Testis (tissue), 3 donors: ENCODE measurements around the gene PRKCG. TPM values are rescaled to one million over a fixed set of nuclear protein-coding genes. Genes with fewer than 3 reads are reported as not detected.
"Not testable (repeated sequence)": the region's sequence is repeated elsewhere in the genome, so short reads cannot be mapped to it uniquely, and the experiment has no call there.

ENCODE experiments used
- DNase-seq: peaks from one replicate; pipeline ENCODE4 v3.0.0-alpha.2; 2019
- H3K27ac ChIP-seq, 2 donors: fragments of 200-600 bp; sonication (generic); one replicate each; pipeline ENCODE4 v1.5.1; 2019
- H3K27me3 ChIP-seq: fragments of 200-600 bp; sonication (generic); one replicate; pipeline ENCODE4 v1.5.1; 2019
- H3K36me3 ChIP-seq: fragments of 200-600 bp; sonication (generic); one replicate; pipeline ENCODE4 v1.5.1; 2017; ENCODE audit warnings: low read depth; ENCODE audit errors: missing control alignments
- H3K4me1 ChIP-seq: fragments of 200-600 bp; sonication (generic); one replicate; pipeline ENCODE4 v1.5.1; 2019
- H3K4me3 ChIP-seq, 2 donors: fragments of 200-600 bp; sonication (generic); one replicate each; pipeline ENCODE4 v1.5.1; 2017 to 2019
- H3K9me3 ChIP-seq: fragments of 200-600 bp; sonication (generic); one replicate; pipeline ENCODE4 v1.5.1; 2017
- CTCF ChIP-seq, 3 experiments: fragments of 450-650 bp in 2 of 3; fragments of 200-600 bp in 1 of 3; sonication (generic) in 1 of 3; IDR thresholded peaks; one replicate each; pipeline ENCODE4 v1.5.1; 2016 to 2019; ENCODE audit warnings: antibody characterized with exemption in 3 of 3, mild to moderate bottlenecking in 2 of 3, moderate library complexity in 1 of 3
- POLR2A ChIP-seq: fragments of 450-650 bp; IDR thresholded peaks from one replicate; pipeline ENCODE4 v1.6.1; 2017; ENCODE audit warnings: antibody characterized with exemption, mild to moderate bottlenecking, moderate library complexity
- WGBS, 2 donors: methylation state at CpG; one replicate each; pipeline ENCODE4 v1.1.5; 2018; 5-methylcytosine and 5-hydroxymethylcytosine counted together
- intact Hi-C: fragments of 100-400 bp; cut with DNase I; formaldehyde crosslinking; loops from one replicate; pipeline ENCODE4 v1.15.1; 2023; ENCODE audit warnings: low total_unique reads
- polyA plus RNA-seq: library from polyadenylated mRNA; stranded (reverse); fragments of 350-450 nt; fragmentation: Illumina TruSeq; extraction: RNeasy Lipid Tissue Mini Kit (QIAGEN cat#74804); gene quantifications from one replicate; pipeline ENCODE4 v1.2.3, GENCODE V29; 2014; ENCODE audit warnings: low read depth, low replicate concordance; ENCODE audit not compliant: insufficient read depth
- total RNA-seq, 2 donors: library from RNA; depleted of rRNA; stranded (reverse); fragments of >200 nt; gene quantifications; one replicate each; pipeline ENCODE4 v1.2.3, GENCODE V29; 2016

PRKCG gene
- total and polyA plus RNA-seq, 3 donors from 2014 or later, result 3.7 to 10.6 (median 4.3) TPM

- 57 to 58% methylated on average over 9 of the region's 9 CpGs for WGBS, 2 donors
- no peak overlapping the region for H3K4me3 ChIP-seq
- intact Hi-C loops, result no loop called here
- no peaks in the 10 kb centered on the region for H3K27me3 ChIP-seq
- H3K36me3 ChIP-seq, result no peaks in the 10 kb centered on the region
- TF ChIP-seq CTCF (IDR thresholded peaks at IDR 0.05), result no peak
- TF ChIP-seq POLR2A, result no peak
- no peak overlapping the region for H3K27ac ChIP-seq
- no peak for DNase-seq
- no peaks in the 10 kb centered on the region for H3K4me1 ChIP-seq
- H3K9me3 ChIP-seq, result no peaks in the 10 kb centered on the region
These were observed 63.4 kb downstream of the PRKCG start for GRCh38 chr19:53945441-53945840.

- Histone ChIP-seq H3K36me3 (no peaks in the 10 kb centered on the region), H3K9me3 (no peaks in the 10 kb centered on the region), H3K4me1 (no peaks in the 10 kb centered on the region), H3K4me3 (no peak overlapping the region), H3K27me3 (no peaks in the 10 kb centered on the region), H3K27ac (no peak overlapping the region)
- 93 to 98% methylated on average over 2 of the region's 2 CpGs for WGBS, 2 donors
- no peak for TF ChIP-seq CTCF (IDR thresholded peaks at IDR 0.05)
- TF ChIP-seq POLR2A, result no peak
- DNase-seq, result no peak
- intact Hi-C loops, result no loop called here
These were observed 64.0 kb downstream of the PRKCG start for GRCh38 chr19:53945998-53946397.

- H3K9me3 ChIP-seq, result no peaks in the 10 kb centered on the region
- WGBS, 2 donors, result 62 to 65% methylated on average over 5 of the region's 5 CpGs
- H3K27me3 ChIP-seq, result no peaks in the 10 kb centered on the region
- DNase-seq, result no peak
- no peak overlapping the region for H3K27ac ChIP-seq
- intact Hi-C loops, result no loop called here
- no peaks in the 10 kb centered on the region for H3K4me1 ChIP-seq
- no peak for TF ChIP-seq POLR2A
- TF ChIP-seq CTCF (IDR thresholded peaks at IDR 0.05), result no peak
- no peak overlapping the region for H3K4me3 ChIP-seq
- H3K36me3 ChIP-seq, result no peaks in the 10 kb centered on the region
These were observed 65.6 kb downstream of the PRKCG start for GRCh38 chr19:53947624-53948023.

- H3K4me1 ChIP-seq, H3K4me3 ChIP-seq, intact Hi-C loops, DNase-seq, H3K27ac ChIP-seq, H3K9me3 ChIP-seq, H3K27me3 ChIP-seq, H3K36me3 ChIP-seq: not testable (repeated sequence)
- 70 to 87% methylated on average over 5 of the region's 5 CpGs for WGBS, 2 donors
These were observed 66.6 kb downstream of the PRKCG start for GRCh38 chr19:53948611-53949010.

- WGBS, 2 donors, result 41 to 56% methylated on average over 11 of the region's 11 CpGs
These were observed 69.4 kb downstream of the PRKCG start for GRCh38 chr19:53951436-53951835.

More at GRCh38 chr19:53951436-53951835, 69.4 kb downstream of the PRKCG start:
- intact Hi-C loops, result no loop called here
- Histone ChIP-seq H3K36me3 (no peaks in the 10 kb centered on the region), H3K9me3 (no peaks in the 10 kb centered on the region), H3K27ac (no peak overlapping the region), H3K27me3 (no peaks in the 10 kb centered on the region), H3K4me3 (no peak overlapping the region), H3K4me1 (no peaks in the 10 kb centered on the region)
- no peak for TF ChIP-seq CTCF (IDR thresholded peaks at IDR 0.05)
- no peak for TF ChIP-seq POLR2A
- DNase-seq, result no peak
